ENCODE results near the gene SLK.

GRCh38 chr10:103939522-103939921 is 27.4 kb upstream of the SLK start:
- no peak for TF ChIP-seq CTCF (IDR thresholded peaks at IDR 0.05)
- TF ChIP-seq MAFK (IDR thresholded peaks at IDR 0.05; ENCODE audit: partially characterized antibody) = no peak
- TF ChIP-seq TP53 (CRISPR knock-in tag; IDR thresholded peaks at IDR 0.05) = no peak
- no peak for TF ChIP-seq EP300 (IDR thresholded peaks at IDR 0.05)
- no peak for TF ChIP-seq HES2 (IDR thresholded peaks at IDR 0.05)

Measured in A549 (cell line).